Motor neuron (in vitro differentiated cells): ENCODE results near the gene TBC1D17. TPM values are rescaled to one million over a fixed set of nuclear protein-coding genes. Genes with fewer than 3 reads are reported as not detected.
A peak's percentile ranks its signal among the peaks of the same experiment; 100 is the strongest.

ENCODE experiments used
- ATAC-seq, 8 experiments: fragments of 200-7000 bp; cut with Tn5 transposase; replicated peaks in 6 of 8; 2 replicates each; pipeline ENCODE4 v1.8.0; 2021; ENCODE audit warnings: mild to moderate bottlenecking in 8 of 8, moderate library complexity in 8 of 8
- H3K27ac ChIP-seq, 2 donors: fragments of 250-450 bp; sonication (Bioruptor Pico); 2 replicates each; pipeline ENCODE4 v1.9.0; 2021; ENCODE audit warnings: antibody characterized with exemption in 2 of 2, mild to moderate bottlenecking in 2 of 2, moderate library complexity in 1 of 2
- H3K4me1 ChIP-seq, 2 donors: fragments of 250-450 bp; sonication (Bioruptor Pico); replicated peaks in 1 of 2; 2 replicates each; pipeline ENCODE4 v1.6.1; 2021; ENCODE audit warnings: antibody characterized with exemption in 2 of 2, mild to moderate bottlenecking in 2 of 2, moderate library complexity in 1 of 2
- H3K4me3 ChIP-seq, 5 donors: fragments of 250-450 bp; sonication (Bioruptor Pico); 2 replicates each; pipeline ENCODE4 v1.9.0; 2021; ENCODE audit warnings: antibody characterized with exemption in 5 of 5, mild to moderate bottlenecking in 5 of 5, moderate library complexity in 4 of 5
- WGBS, 10 experiments: fragments of 450-650 bp; shearing (Covaris generic); methylation state at CpG; one replicate each; pipeline ENCODE4 v1.0.0; 2022; 5-methylcytosine and 5-hydroxymethylcytosine counted together
- in situ Hi-C, 9 experiments: fragments of 400-800 bp; cut with MboI; loops; one replicate each; pipeline ENCODE4 v1.15.0; 2021; ENCODE audit warnings: low sequenced_read_pairs in 9 of 9, low pct_unique_long_range_greater_than_20kb in 2 of 9; ENCODE audit not compliant: unreplicated experiment in 9 of 9
- total RNA-seq, 8 experiments: library from RNA; unstranded; fragments of 300-600 nt; gene quantifications; 2 replicates each; pipeline versions ENCODE4 v1.2.3 to v1.2.4, GENCODE V29; 2022

TBC1D17 gene
- total RNA-seq, 8 experiments from 2014 or later: 14.3 to 31.0 (median 19.8) TPM

- peak in 5 of 8 experiments; percentile 1 to 20 (median 9) for ATAC-seq
- Histone ChIP-seq H3K27ac (peak within 1 kb of the TSS in 1 of 2 donors; percentile 14), H3K4me1 (peaks cover 13 to 17% of the 10 kb centered on the region in 2 donors), H3K4me3 (no peak within 1 kb of the TSS)
- WGBS, 10 experiments: 50 to 67% (median 61%) methylated on average over 3 to 5 of the region's 20 CpGs; no CpG with 5 or more reads in 7 of the 10 experiments
- in situ Hi-C loops: no loop called here
These were observed 19.5 kb downstream of the TBC1D17 start, which contains the start of gene IL4I1 for GRCh38 chr19:49896863-49897621. IL4I1 (minus strand) TSS chr19:49896887; CDS start chr19:49896160, 727 bp downstream.

GRCh38 chr19:49904136-49904535 lies 26.6 kb downstream of the TBC1D17 start:
- no peak for ATAC-seq
- Histone ChIP-seq H3K27ac (no peak overlapping the region), H3K4me3 (no peak overlapping the region), H3K4me1 (no peaks in the 10 kb centered on the region)
- in situ Hi-C loops: no loop called here
- 82 to 93% (median 90%) methylated on average over 3 to 5 of the region's 6 CpGs; no CpG with 5 or more reads in 6 of the 10 experiments for WGBS, 10 experiments

GRCh38 chr19:49906879-49907564 lies 29.5 kb downstream of the TBC1D17 start:
- Histone ChIP-seq H3K27ac (no peak overlapping the region), H3K4me3 (no peak overlapping the region), H3K4me1 (peaks cover 0 to 5% of the 10 kb centered on the region in 2 donors)
- in situ Hi-C loops: no loop called here
- ATAC-seq: peak in 3 of 8 experiments; percentile 19 to 34 (median 34)
- 0 to 92% (median 68%) methylated on average over 1 to 11 of the region's 16 CpGs; no CpG with 5 or more reads in 1 of the 10 experiments for WGBS, 10 experiments

- in situ Hi-C loops: no loop called here
- Histone ChIP-seq H3K4me1 (peaks cover 0 to 5% of the 10 kb centered on the region in 2 donors), H3K27ac (no peak overlapping the region), H3K4me3 (no peak overlapping the region)
- WGBS, 10 experiments: 84 to 100% (median 95%) methylated on average over 1 to 11 of the region's 23 CpGs; no CpG with 5 or more reads in 1 of the 10 experiments
- no peak for ATAC-seq
These were observed 30.4 kb downstream of the TBC1D17 start for GRCh38 chr19:49907745-49908446.

- in situ Hi-C loops: no loop called here
- WGBS, 10 experiments: 80 to 96% (median 93%) methylated on average over 1 to 20 of the region's 37 CpGs; no CpG with 5 or more reads in 7 of the 10 experiments
- Histone ChIP-seq H3K4me1 (peaks cover 0 to 5% of the 10 kb centered on the region in 2 donors), H3K4me3 (no peak overlapping the region), H3K27ac (no peak overlapping the region)
- no peak for ATAC-seq
These were observed 31.2 kb downstream of the TBC1D17 start for GRCh38 chr19:49908480-49909420.

GRCh38 chr19:49910179-49910578 lies 32.7 kb downstream of the TBC1D17 start:
- Histone ChIP-seq H3K4me1 (peaks cover 0 to 5% of the 10 kb centered on the region in 2 donors), H3K4me3 (no peak overlapping the region), H3K27ac (no peak overlapping the region)
- no peak for ATAC-seq
- WGBS, 10 experiments: 93 to 100% (median 100%) methylated on average over 1 to 2 of the region's 5 CpGs; no CpG with 5 or more reads in 7 of the 10 experiments
- in situ Hi-C loops: no loop called here

DNA sequence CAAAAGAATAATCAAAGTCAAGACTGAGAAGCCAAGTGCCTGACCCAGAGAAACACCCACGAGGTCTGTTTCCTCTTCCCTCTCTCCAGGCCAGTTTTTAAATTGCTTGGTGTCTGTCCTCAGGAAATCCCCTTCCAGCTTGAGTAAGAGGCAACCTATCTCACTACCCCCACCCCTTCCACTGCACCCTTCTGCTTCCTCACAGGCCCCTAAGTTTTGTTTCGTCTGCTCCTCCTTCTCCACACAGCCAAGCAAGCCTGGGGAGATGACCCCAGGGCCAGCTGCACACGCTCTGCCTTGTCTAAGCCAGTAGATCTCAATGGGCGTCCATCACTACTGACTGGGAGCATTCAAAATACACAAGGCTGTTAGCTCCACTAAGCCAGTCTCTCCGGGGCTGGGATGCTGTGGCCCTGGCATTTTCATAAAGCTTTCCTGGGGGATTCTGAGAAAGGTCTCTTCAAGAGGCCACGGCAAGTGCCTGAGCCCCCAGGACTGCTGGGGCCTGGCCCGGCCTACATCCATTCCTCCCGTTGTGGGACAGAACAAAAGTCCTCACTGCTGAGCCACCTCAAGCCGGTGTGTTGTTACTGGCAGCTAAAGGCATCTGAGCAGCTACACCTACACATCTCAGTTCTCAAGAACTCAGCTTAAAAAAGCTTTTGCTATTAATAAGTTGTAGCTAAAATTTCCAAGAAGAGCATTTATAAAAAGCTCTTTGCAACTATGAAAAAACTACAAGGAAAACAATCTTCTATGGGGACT lies 34.1 kb downstream of the TBC1D17 start:
- Histone ChIP-seq H3K27ac (peak overlapping the region in 1 of 2 donors; percentile 43), H3K4me3 (no peak overlapping the region), H3K4me1 (peaks cover 0 to 5% of the 10 kb centered on the region in 2 donors)
- ATAC-seq: peak in 1 of 8 experiments; percentile 27
- in situ Hi-C loops: no loop called here
- WGBS, 10 experiments: 62 to 100% (median 73%) methylated on average over 1 to 8 of the region's 9 CpGs; no CpG with 5 or more reads in 4 of the 10 experiments

GRCh38 chr19:49912965-49913685 lies 35.6 kb downstream of the TBC1D17 start:
- ATAC-seq: peak in 4 of 8 experiments; percentile 20 to 75 (median 42)
- in situ Hi-C loops: no loop called here
- Histone ChIP-seq H3K4me3 (no peak overlapping the region), H3K4me1 (peaks cover 0 to 5% of the 10 kb centered on the region in 2 donors), H3K27ac (no peak overlapping the region)
- 80 to 100% (median 92%) methylated on average over 1 to 13 of the region's 21 CpGs; no CpG with 5 or more reads in 3 of the 10 experiments for WGBS, 10 experiments

GRCh38 chr19:49913720-49914119 lies 36.2 kb downstream of the TBC1D17 start:
- in situ Hi-C loops: no loop called here
- ATAC-seq: no peak
- H3K4me3 ChIP-seq: no peak overlapping the region
- H3K4me1 ChIP-seq: peaks cover 0 to 5% of the 10 kb centered on the region in 2 donors
- WGBS, 10 experiments: 60 to 100% (median 100%) methylated on average over 1 to 5 of the region's 10 CpGs; no CpG with 5 or more reads in 1 of the 10 experiments
- H3K27ac ChIP-seq: no peak overlapping the region

- Histone ChIP-seq H3K27ac (no peak overlapping the region), H3K4me1 (peaks cover 0 to 5% of the 10 kb centered on the region in 2 donors), H3K4me3 (no peak overlapping the region)
- in situ Hi-C loops: no loop called here
- 88 to 100% (median 100%) methylated on average over 1 to 6 of the region's 6 CpGs; no CpG with 5 or more reads in 4 of the 10 experiments for WGBS, 10 experiments
- ATAC-seq: no peak
These were observed 37.8 kb downstream of the TBC1D17 start for GRCh38 chr19:49915271-49915670.
